HG02678 (cell line): ENCODE measurements around the gene DLX2.

Source experiments
- ATAC-seq: cut with Tn5 transposase; IDR thresholded peaks from one replicate; pipeline ENCODE4 v1.9.1; 2021; ENCODE audit warnings: mild to moderate bottlenecking, moderate library complexity; ENCODE audit not compliant: unreplicated experiment

The DLX2 gene

DNA sequence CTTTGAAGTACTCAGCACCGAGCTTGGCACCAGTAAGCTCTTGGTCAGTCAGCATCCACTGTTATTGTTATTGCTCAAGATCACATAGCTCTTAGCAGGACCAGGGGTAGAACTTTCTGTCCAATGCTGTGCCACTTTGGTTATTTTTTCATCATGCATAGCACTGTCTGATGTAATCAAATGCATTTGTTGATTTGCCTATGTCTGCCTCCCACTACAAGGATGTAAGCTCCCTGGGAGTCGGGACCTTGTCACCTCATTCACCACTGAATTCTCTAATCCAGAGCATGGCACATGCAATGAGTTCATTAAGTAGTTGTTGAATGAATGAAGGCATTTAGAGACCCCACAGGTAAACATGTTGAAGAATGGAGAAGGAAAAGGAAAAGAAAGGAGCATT is 46.4 kb downstream of the DLX2 start:
- no peak for ATAC-seq

DNA sequence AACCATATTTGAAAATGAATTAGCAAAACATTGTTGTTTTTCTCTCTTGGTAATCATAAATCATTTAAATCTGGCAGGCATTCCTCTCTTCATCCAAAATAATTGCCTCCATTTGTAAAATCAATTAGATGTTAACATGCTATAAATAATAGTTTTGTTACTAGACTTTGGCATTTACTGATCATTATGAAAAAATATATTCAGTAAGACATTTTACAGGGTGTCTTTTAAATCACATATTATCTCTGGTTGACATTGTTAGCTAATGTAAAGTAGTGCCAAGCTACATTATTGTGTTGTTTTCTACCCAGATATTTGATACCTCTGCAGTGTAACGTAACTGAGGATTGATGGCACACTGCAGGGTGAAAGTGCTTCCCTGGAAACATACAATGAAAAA is 49.2 kb downstream of the DLX2 start:
- ATAC-seq, result no peak

DNA sequence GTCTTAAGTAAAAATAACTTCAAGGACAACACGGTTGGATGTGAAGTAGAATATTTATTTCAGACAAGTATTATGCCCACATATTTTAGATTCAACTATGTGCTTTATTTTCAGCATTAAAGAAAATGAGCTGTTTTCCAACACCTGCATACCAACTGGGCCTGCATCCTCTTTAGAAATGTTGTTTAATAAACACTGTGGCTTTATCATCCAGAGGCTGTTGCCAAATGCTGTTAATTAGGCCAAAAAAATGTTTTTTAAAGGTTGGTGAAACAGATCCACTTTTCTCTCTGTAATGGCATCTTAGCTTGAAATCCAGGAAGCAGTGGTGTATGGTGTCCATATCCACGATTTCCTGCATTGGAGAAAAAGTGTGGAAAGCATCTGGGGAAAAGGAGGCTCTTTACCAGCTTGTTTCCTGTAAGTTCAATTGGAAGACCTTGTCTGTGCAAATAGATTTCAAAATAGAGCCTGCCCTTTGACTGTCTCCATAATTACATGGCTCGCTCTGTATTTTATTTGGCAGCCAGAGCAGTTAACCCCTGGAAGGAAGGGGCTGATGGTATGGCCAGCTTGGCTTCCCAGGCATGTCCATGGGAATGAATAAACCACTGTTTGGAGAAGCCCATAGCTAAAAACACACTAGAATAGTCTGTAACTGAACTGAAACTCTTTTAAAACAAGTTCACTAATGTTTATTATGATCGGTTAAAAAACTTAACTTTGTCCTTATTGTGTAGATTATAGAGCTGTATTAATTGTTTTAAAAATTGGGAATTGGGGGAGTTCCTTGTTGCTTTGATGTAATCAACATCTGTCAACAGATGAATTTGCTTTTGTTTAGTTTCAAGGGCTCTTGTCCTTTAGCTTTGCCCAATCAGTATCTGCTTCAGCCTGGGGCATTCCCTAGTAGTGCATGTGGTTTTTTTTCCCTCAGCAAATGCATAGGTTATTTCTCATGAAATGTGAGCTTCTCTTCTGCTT is 50.4 kb downstream of the DLX2 start:
- ATAC-seq, result no peak

DNA sequence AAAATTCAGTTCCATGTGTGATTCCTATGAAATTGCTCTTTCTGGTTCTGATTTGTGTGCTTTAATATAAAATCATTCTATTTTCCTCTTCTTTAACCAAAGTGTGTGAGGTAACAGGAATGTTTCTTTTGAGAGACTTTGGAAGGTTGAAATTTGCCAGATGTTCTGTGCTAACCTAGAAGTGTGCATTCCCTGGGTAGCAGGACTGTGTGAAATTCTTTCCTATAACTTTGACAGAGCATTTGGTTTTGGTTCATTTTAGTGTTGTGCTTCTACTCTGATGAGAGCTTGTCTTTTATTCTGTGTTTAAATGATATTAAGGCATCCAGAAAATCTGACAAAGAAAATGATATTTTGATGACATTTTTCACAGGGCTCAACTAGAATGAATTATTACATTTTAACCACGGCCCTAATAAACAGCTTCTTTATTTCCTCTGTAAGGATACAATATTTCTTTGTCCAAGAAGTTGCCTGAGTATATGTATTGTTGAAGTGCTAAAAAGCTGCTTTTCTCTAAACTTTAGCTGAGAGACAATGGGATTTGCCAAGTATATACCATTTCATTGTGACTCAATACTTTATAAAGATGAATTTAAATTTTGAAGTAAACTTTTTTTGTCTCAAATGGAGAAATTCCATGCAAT is 52.1 kb downstream of the DLX2 start:
- no peak for ATAC-seq

- ATAC-seq, result no peak
Observed at GRCh38 chr2:172049567-172050120, 53.1 kb downstream of the DLX2 start.
